ENCODE data around the gene SLC29A3.
A peak's percentile ranks its signal among the peaks of the same experiment; 100 is the strongest.

Gene SLC29A3

GRCh38 chr10:71392791-71393781, 74.0 kb downstream of the SLC29A3 start:
- no peak for DNase-seq
- ATAC-seq: no peak

- ATAC-seq: no peak
- no peak for DNase-seq
Observed at GRCh38 chr10:71393841-71394475, 74.9 kb downstream of the SLC29A3 start.

- ATAC-seq (no peak), DNase-seq (no peak)
Observed at GRCh38 chr10:71394926-71395562, 76.0 kb downstream of the SLC29A3 start.

GRCh38 chr10:71395621-71396020, 76.6 kb downstream of the SLC29A3 start:
- no peak for ATAC-seq
- DNase-seq: no peak

- ATAC-seq (peak; percentile 75), DNase-seq (peak; percentile 55)
Observed at GRCh38 chr10:71396084-71396710, 77.1 kb downstream of the SLC29A3 start.

GRCh38 chr10:71396711-71397295, 77.7 kb downstream of the SLC29A3 start, which contains the start of gene CDH23:
CDH23 (plus strand) TSS chr10:71396920; CDS start chr10:71439832, 42,912 bp downstream.
- ATAC-seq: peak; percentile 25
- DNase-seq: peak; percentile 36

GRCh38 chr10:71397296-71398212, 78.5 kb downstream of the SLC29A3 start:
- DNase-seq: no peak
- ATAC-seq: no peak

GRCh38 chr10:71398976-71399375, 79.9 kb downstream of the SLC29A3 start:
- DNase-seq (no peak), ATAC-seq (no peak)

GRCh38 chr10:71399946-71400345, 80.9 kb downstream of the SLC29A3 start:
- ATAC-seq: no peak

GRCh38 chr10:71401056-71401455, 82.0 kb downstream of the SLC29A3 start:
- DNase-seq: no peak
- no peak for ATAC-seq

More at GRCh38 chr10:71399946-71400345, 80.9 kb downstream of the SLC29A3 start:
- no peak for DNase-seq

GRCh38 chr10:71402005-71402404, 82.9 kb downstream of the SLC29A3 start:
- no peak for ATAC-seq
- DNase-seq: no peak

GRCh38 chr10:71404503-71405295, 85.6 kb downstream of the SLC29A3 start:
- ATAC-seq (no peak), DNase-seq (no peak)

GRCh38 chr10:71406878-71407277, 87.8 kb downstream of the SLC29A3 start:
- DNase-seq (no peak), ATAC-seq (no peak)

GRCh38 chr10:71408436-71409225, 89.6 kb downstream of the SLC29A3 start:
- ATAC-seq (no peak), DNase-seq (no peak)

GRCh38 chr10:71409516-71410104, 90.6 kb downstream of the SLC29A3 start:
- DNase-seq (no peak), ATAC-seq (no peak)
